Measurements from ENCODE around the gene TMOD1. TPM values are rescaled to one million over a fixed set of nuclear protein-coding genes. Genes with fewer than 3 reads are reported as not detected.

TMOD1 gene
- total RNA-seq, 1 donor from 2014 or later, result not detected

DNA sequence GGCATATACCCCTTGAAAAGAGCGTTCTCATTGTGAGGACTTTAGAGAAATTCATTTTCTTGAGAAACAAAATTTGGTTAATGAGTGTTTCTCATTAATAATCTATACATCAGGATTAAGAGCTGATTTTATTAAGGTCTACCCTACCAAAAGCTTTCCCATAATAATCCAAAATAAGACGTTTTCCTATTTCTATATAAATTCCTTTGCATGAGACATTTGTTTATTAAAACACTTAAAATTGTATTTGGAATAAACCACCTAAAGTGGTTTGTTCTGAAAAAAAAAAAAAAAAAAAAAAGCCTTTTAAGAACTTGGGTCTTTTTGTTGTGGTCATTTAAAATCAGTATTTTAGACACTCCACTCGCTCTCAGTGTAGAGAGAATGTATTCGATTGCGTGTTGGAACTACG lies 695 bp upstream of the TMOD1 start:
- Histone ChIP-seq H3K27me3 (ENCODE audit: control insufficient read depth, insufficient read depth, low read length) (peaks cover 41% of the 10 kb centered on the region), H3K4me3 (ENCODE audit: low read depth, low read length) (no peak overlapping the region), H3K36me3 (ENCODE audit: control insufficient read depth, insufficient read depth, low read length) (no peaks in the 10 kb centered on the region)
- TF ChIP-seq CTCF (IDR thresholded peaks at IDR 0.05; ENCODE audit: insufficient read depth, low read length, severe bottlenecking), result no peak
- FAIRE-seq (no peak), DNase-seq (ENCODE audit: low read depth) (no peak)

DNA sequence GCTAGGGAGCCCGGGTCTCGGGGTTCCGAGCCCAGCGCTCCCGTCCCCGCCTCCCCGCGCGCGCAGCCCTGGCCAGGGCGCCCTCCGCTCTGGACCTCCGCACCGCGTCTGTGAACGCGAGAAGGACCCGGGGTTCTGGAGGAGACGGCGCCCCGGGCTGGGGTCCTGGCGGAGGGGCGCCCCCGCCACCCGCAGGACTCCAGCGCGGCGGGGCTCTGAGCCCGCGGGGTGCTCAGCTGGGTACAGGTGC lies 431 bp downstream of the TMOD1 start:
- Histone ChIP-seq H3K27me3 (ENCODE audit: control insufficient read depth, insufficient read depth, low read length) (peaks cover 44% of the 10 kb centered on the region), H3K4me3 (ENCODE audit: low read depth, low read length) (peak overlapping the region; percentile 20), H3K36me3 (ENCODE audit: control insufficient read depth, insufficient read depth, low read length) (no peaks in the 10 kb centered on the region)
- TF ChIP-seq CTCF (IDR thresholded peaks at IDR 0.05; ENCODE audit: insufficient read depth, low read length, severe bottlenecking), result no peak
- no peak for FAIRE-seq
- DNase-seq (ENCODE audit: low read depth), result no peak

DNA sequence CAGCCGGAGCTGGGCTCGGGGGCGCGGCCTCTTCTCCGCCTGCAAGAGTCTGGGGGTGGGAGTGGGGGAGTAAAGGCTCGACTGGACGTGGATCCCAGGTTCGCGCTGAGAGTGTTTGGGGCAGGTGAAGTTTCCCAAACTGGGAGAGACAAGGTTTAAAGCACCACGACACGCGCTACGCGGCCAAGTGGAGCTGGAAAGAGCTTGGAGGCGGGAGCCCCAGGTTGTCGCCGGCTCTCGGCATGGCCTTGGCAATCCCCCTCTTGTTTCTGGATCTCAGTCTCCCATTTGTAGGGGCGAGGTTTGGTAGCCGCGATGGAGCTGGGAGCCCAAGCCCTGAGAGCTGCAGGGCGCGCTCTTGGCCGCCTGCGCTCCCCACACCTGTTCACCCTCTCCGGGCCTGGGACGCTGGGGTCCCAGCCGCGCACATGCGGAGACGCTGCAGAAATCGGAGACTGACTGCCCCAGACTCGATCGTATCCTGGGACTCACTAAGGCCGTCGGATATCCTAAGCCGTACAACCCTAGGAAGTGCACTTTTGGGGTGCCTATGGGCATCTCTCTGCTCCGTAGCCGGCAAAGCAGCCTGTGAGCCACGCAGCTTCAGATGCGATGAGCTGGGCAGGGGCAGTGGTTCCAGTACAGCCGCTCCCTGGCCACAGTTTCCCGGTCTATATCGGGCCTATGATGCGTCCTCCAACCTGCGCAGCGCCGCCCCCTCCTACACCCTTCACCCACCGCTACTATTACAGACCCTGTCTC lies 937 bp downstream of the TMOD1 start:
- TF ChIP-seq CTCF (IDR thresholded peaks at IDR 0.05; ENCODE audit: insufficient read depth, low read length, severe bottlenecking), result no peak
- H3K36me3 ChIP-seq (ENCODE audit: control insufficient read depth, insufficient read depth, low read length), result no peaks in the 10 kb centered on the region
- peaks cover 44% of the 10 kb centered on the region for H3K27me3 ChIP-seq (ENCODE audit: control insufficient read depth, insufficient read depth, low read length)
- FAIRE-seq (no peak), DNase-seq (ENCODE audit: low read depth) (no peak)
- no peak overlapping the region for H3K4me3 ChIP-seq (ENCODE audit: low read depth, low read length)

- Histone ChIP-seq H3K27me3 (ENCODE audit: control insufficient read depth, insufficient read depth, low read length) (peaks cover 44% of the 10 kb centered on the region), H3K4me3 (ENCODE audit: low read depth, low read length) (no peak overlapping the region), H3K36me3 (ENCODE audit: control insufficient read depth, insufficient read depth, low read length) (no peaks in the 10 kb centered on the region)
- no peak for TF ChIP-seq CTCF (IDR thresholded peaks at IDR 0.05; ENCODE audit: insufficient read depth, low read length, severe bottlenecking)
- no peak for FAIRE-seq
- DNase-seq (ENCODE audit: low read depth), result no peak
Measured at GRCh38 chr9:97502984-97503861, 1.8 kb downstream of the TMOD1 start.

DNA sequence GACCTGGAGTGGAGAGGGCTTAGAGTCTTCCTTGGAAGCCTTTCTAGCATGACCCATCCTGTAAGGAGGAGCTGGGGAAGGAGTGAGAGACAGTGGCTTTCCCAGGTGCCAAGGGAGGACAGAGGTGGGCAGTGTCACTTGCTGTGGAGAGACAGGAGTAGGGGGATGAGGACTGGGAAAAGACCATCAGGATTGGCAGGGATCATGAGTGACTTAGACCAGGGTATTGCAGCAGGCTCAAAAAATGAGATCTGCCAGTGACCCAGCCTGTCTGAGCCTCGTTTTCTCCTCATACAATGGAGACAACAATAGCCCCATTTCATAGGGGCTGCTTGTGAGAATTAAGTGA lies 2.4 kb downstream of the TMOD1 start:
- DNase-seq (ENCODE audit: low read depth) (no peak), FAIRE-seq (no peak)
- Histone ChIP-seq H3K4me3 (ENCODE audit: low read depth, low read length) (no peak overlapping the region), H3K36me3 (ENCODE audit: control insufficient read depth, insufficient read depth, low read length) (no peaks in the 10 kb centered on the region), H3K27me3 (ENCODE audit: control insufficient read depth, insufficient read depth, low read length) (peaks cover 44% of the 10 kb centered on the region)
- TF ChIP-seq CTCF (IDR thresholded peaks at IDR 0.05; ENCODE audit: insufficient read depth, low read length, severe bottlenecking), result no peak

All from bronchial epithelial cell (primary cell).